ENCODE data around the gene PTP4A2.
"Not testable (repeated sequence)": the region's sequence is repeated elsewhere in the genome, so short reads cannot be mapped to it uniquely, and the experiment has no call there.

Gene PTP4A2

GRCh38 chr1:31925824-31926223, 12.3 kb downstream of the PTP4A2 start:
- H3K36me3 Mint-ChIP-seq; DNase-seq (ENCODE audit: low spot score in 2 of 2); H3K9me3 Mint-ChIP-seq; ATAC-seq (ENCODE audit: low read depth); H3K27me3 Mint-ChIP-seq: not testable (repeated sequence)
- Mint-ChIP-seq H3K4me3 (peak overlapping the region; percentile 85), H3K27ac (peak overlapping the region; percentile 79), H3K4me1 (peaks cover 38% of the 10 kb centered on the region)

DNA sequence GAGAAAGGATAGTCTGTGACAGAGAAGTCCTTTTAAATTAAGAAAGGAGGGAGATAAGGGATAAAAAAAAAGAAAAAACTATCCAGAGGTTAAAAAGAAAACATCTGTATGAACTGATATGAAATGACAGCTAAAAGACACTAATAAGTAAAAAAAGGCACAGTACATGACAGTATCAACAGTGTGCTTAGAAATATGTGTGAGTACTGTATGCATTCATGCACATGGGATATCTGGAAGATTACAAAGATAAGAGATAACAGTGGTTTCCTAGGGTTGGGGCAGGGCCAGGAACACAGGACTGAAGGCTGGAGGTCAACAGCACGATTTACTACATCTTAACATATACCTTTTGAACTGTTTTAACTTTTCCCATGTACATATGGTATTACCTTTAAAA, 13.3 kb downstream of the PTP4A2 start:
- ATAC-seq (ENCODE audit: low read depth) (no peak), DNase-seq (ENCODE audit: low spot score in 2 of 2) (no peak)
- H3K27me3 Mint-ChIP-seq, result no peaks in the 10 kb centered on the region
- peak overlapping the region; percentile 79 for H3K27ac Mint-ChIP-seq
- H3K36me3 Mint-ChIP-seq, result peaks cover 9% of the 10 kb centered on the region
- no peaks in the 10 kb centered on the region for H3K9me3 Mint-ChIP-seq
- peaks cover 40% of the 10 kb centered on the region for H3K4me1 Mint-ChIP-seq
- peak overlapping the region; percentile 85 for H3K4me3 Mint-ChIP-seq

DNA sequence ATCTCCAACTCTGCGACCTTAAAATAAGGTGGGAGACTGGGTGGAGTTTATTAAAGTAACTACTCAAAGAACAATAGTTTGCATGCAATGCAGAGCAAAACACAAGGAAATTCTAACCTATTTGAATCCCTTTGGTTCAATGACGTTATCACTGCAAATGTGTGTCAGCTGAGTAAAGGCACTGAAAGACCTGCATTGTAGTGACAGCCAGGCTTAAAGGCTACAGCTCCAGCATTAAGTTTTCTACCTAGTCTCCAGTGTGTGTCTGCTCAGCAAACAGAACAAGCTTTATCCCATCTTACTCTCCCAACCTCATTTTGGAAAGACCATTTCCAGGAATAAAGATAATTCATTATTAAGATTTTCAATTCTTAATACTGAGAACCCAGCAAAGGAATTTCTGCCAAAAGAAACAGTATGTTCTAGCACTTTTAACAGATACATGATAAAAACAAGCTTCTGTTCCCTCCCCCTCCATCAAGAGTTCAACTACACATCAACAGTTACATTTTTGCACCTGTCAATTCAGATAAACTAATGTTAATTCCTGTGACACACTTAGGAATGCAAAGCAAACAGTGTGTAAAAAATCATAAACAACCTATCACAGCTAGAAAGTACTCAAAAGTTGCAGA, 14.2 kb downstream of the PTP4A2 start:
- ATAC-seq (ENCODE audit: low read depth), result peak; percentile 31
- Mint-ChIP-seq H3K36me3 (peaks cover 13% of the 10 kb centered on the region), H3K27me3 (no peaks in the 10 kb centered on the region), H3K9me3 (no peaks in the 10 kb centered on the region), H3K27ac (peak overlapping the region; percentile 79), H3K4me1 (peaks cover 40% of the 10 kb centered on the region), H3K4me3 (peak overlapping the region; percentile 70)
- no peak for DNase-seq (ENCODE audit: low spot score in 2 of 2)

DNA sequence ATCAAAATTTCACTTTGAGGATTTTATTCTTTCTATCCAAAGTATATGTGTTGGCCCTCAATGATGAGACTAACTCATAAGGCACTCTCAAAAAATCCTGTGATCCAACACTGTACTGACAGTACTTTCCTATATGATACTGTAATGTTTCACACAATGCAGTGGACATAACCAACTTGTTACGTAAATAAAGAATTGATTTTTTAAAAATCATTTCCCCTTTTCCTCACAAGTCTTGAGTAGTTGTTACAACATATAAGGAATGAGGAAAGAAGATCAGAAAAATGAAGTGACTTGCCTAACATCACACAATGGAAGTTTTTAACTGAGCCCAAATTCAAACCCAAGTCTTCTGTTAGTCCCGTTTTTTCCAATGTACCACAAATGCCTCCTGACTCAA, 17.2 kb downstream of the PTP4A2 start:
- H3K9me3 Mint-ChIP-seq, result no peaks in the 10 kb centered on the region
- no peak for DNase-seq (ENCODE audit: low spot score in 2 of 2)
- H3K27ac Mint-ChIP-seq, result peak overlapping the region; percentile 68
- H3K36me3 Mint-ChIP-seq, result peaks cover 18% of the 10 kb centered on the region
- H3K27me3 Mint-ChIP-seq, result no peaks in the 10 kb centered on the region
- H3K4me1 Mint-ChIP-seq, result peaks cover 32% of the 10 kb centered on the region
- no peak overlapping the region for H3K4me3 Mint-ChIP-seq
- ATAC-seq (ENCODE audit: low read depth), result no peak

DNA sequence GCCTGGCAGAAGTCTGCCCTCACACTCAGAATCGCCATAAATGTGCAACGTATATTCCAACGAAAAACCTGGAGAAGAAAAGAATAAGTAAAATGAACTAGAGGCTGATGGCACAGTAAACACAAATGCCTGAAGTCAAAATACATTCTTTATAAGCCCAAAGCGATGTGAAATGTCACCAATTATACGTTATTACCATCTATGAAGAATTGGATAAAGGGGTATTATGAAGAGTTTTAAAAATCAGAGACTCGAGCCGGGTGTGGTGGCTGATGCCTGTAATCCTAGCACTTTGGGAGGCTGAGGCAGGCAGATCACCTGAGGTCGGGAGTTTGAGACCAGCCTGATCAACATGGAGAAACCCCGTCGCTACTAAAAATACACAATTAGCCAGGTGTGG, 18.6 kb downstream of the PTP4A2 start:
- DNase-seq (ENCODE audit: low spot score in 2 of 2), result no peak
- no peak for ATAC-seq (ENCODE audit: low read depth)
- no peak overlapping the region for H3K4me3 Mint-ChIP-seq
- no peaks in the 10 kb centered on the region for H3K9me3 Mint-ChIP-seq
- H3K27me3 Mint-ChIP-seq, result no peaks in the 10 kb centered on the region
- peaks cover 23% of the 10 kb centered on the region for H3K4me1 Mint-ChIP-seq
- peaks cover 16% of the 10 kb centered on the region for H3K36me3 Mint-ChIP-seq
- H3K27ac Mint-ChIP-seq, result no peak overlapping the region

GRCh38 chr1:31915438-31915837, 22.7 kb downstream of the PTP4A2 start:
- no peak for ATAC-seq (ENCODE audit: low read depth)
- no peak for DNase-seq (ENCODE audit: low spot score in 2 of 2)
- no peak overlapping the region for H3K27ac Mint-ChIP-seq
- no peak overlapping the region for H3K4me3 Mint-ChIP-seq
- H3K36me3 Mint-ChIP-seq, result peaks cover 31% of the 10 kb centered on the region
- H3K4me1 Mint-ChIP-seq, result peaks cover 22% of the 10 kb centered on the region
- H3K27me3 Mint-ChIP-seq, result no peaks in the 10 kb centered on the region
- H3K9me3 Mint-ChIP-seq, result no peaks in the 10 kb centered on the region

DNA sequence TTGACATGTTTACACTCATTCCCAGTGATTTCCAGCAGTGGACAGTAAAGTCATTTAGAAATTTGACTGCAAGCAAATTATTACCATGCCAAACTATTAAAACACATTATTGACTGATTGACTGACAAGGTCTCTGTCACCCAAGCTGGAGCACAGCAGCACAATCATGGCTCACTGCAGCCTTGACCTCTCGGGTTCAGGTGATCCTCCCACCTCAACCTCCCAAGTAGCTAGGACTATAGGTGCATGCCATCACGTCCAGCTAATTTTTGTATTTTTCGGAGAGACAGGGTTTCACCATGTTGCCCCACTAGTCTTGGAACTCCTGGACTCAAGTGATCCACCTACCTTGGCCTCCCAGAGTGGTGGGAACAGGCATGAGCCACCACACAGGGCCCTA, 24.2 kb downstream of the PTP4A2 start:
- Mint-ChIP-seq H3K4me3 (no peak overlapping the region), H3K36me3 (peaks cover 30% of the 10 kb centered on the region), H3K9me3 (no peaks in the 10 kb centered on the region), H3K27ac (peak overlapping the region; percentile 73), H3K27me3 (no peaks in the 10 kb centered on the region), H3K4me1 (peaks cover 24% of the 10 kb centered on the region)
- DNase-seq (ENCODE audit: low spot score in 2 of 2) (no peak), ATAC-seq (ENCODE audit: low read depth) (no peak)

DNA sequence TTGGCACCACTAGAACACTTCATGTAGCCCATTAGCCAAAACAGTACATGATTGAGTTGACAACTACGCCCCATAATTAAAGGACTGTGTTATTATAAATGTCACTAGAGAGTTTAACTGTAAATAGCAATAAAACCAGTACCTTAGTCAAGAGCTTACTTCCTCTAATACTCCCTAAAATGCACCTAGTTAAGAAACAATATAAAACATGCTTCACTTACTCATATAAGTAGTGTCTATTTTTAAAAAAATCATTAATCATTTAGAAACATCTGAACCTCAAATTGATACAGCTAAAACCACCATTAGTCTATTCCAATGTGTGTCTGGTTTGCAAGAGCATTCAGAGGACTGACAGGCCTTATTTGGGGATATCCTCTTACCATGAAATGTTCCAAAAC, 25.3 kb downstream of the PTP4A2 start:
- Mint-ChIP-seq H3K9me3 (no peaks in the 10 kb centered on the region), H3K4me3 (no peak overlapping the region), H3K27me3 (no peaks in the 10 kb centered on the region), H3K27ac (no peak overlapping the region), H3K4me1 (peaks cover 21% of the 10 kb centered on the region), H3K36me3 (peaks cover 33% of the 10 kb centered on the region)
- no peak for ATAC-seq (ENCODE audit: low read depth)
- no peak for DNase-seq (ENCODE audit: low spot score in 2 of 2)

DNA sequence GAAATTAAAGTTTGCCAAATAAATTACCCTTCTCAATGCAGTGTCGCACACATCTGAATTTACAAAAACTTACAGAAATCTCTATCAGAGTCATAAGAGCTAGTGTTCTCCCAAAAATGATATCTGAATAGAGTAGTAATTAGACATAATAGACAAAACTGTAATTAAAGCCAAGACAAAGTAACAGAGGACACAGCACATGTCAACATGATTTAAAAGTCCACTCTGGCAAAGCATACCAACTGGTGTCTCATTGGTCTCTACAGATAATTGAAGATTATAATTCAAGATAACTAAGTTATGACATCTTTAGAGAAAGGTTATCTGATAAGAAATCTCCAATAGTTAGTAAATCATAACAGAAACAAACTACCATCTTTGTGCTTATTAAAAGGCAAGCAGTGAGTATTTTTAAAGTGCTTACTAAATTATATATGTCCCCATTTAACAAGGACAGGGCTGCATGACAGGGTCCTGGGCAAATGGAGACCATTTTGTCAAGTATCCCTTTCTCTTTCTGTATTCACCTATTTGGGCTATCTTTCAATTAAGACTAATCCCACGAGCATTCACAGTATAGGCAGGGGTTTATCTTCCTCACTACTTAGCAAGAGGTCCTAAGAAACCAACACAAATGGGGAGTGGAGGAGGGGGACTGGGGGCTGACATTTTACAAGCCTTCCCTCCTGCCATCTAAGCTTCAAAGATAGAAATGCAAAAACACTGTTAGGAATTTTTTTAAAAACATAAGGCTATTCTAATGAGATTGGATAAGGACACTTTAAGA, 26.0 kb downstream of the PTP4A2 start:
- Mint-ChIP-seq H3K27me3 (no peaks in the 10 kb centered on the region), H3K27ac (peak overlapping the region; percentile 63), H3K9me3 (no peaks in the 10 kb centered on the region), H3K4me3 (no peak overlapping the region), H3K36me3 (peaks cover 33% of the 10 kb centered on the region), H3K4me1 (peaks cover 21% of the 10 kb centered on the region)
- DNase-seq (ENCODE audit: low spot score in 2 of 2) (no peak), ATAC-seq (ENCODE audit: low read depth) (no peak)

- H3K9me3 Mint-ChIP-seq, result no peaks in the 10 kb centered on the region
- DNase-seq (ENCODE audit: low spot score in 2 of 2), result no peak
- H3K27ac Mint-ChIP-seq, result peak overlapping the region; percentile 69
- ATAC-seq (ENCODE audit: low read depth), result peak; percentile 37
- H3K27me3 Mint-ChIP-seq, result no peaks in the 10 kb centered on the region
- peaks cover 32% of the 10 kb centered on the region for H3K36me3 Mint-ChIP-seq
- H3K4me1 Mint-ChIP-seq, result peaks cover 18% of the 10 kb centered on the region
- H3K4me3 Mint-ChIP-seq, result no peak overlapping the region
Observed at GRCh38 chr1:31910933-31911332, 27.2 kb downstream of the PTP4A2 start.

DNA sequence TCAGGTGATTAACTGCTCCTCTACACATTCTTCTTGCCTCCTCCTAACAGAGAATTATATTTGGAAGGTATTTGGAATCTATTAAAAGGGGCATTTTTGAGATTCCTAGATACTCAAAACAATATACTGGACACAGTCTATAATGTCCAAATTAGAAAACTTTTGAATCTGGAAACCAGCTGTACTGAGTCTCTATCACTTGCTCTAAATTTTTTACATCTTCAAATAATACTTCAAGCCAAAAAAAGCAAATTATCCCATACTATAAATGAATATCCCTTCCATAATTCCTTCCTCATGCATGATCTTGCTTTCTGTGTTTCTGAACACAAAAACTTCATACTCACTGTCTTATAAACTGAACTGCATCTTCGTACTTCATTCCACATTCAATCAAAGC, 28.5 kb downstream of the PTP4A2 start:
- H3K9me3 Mint-ChIP-seq, result no peaks in the 10 kb centered on the region
- no peak for DNase-seq (ENCODE audit: low spot score in 2 of 2)
- peaks cover 27% of the 10 kb centered on the region for H3K4me1 Mint-ChIP-seq
- H3K27me3 Mint-ChIP-seq, result no peaks in the 10 kb centered on the region
- peak overlapping the region; percentile 12 for H3K27ac Mint-ChIP-seq
- no peak for ATAC-seq (ENCODE audit: low read depth)
- H3K36me3 Mint-ChIP-seq, result peaks cover 32% of the 10 kb centered on the region
- no peak overlapping the region for H3K4me3 Mint-ChIP-seq

- ATAC-seq (ENCODE audit: low read depth), result no peak
- Mint-ChIP-seq H3K27ac (no peak overlapping the region), H3K27me3 (no peaks in the 10 kb centered on the region), H3K4me1 (peaks cover 32% of the 10 kb centered on the region), H3K4me3 (no peak overlapping the region), H3K36me3 (peaks cover 19% of the 10 kb centered on the region), H3K9me3 (peaks cover 3% of the 10 kb centered on the region)
- no peak for DNase-seq (ENCODE audit: low spot score in 2 of 2)
Observed at GRCh38 chr1:31906557-31906956, 31.6 kb downstream of the PTP4A2 start.

GRCh38 chr1:31905681-31906080, 32.5 kb downstream of the PTP4A2 start:
- ATAC-seq (ENCODE audit: low read depth) (no peak), DNase-seq (ENCODE audit: low spot score in 2 of 2) (no peak)
- Mint-ChIP-seq H3K27me3 (no peaks in the 10 kb centered on the region), H3K4me3 (no peak overlapping the region), H3K27ac (peak overlapping the region; percentile 73), H3K4me1 (peaks cover 33% of the 10 kb centered on the region), H3K9me3 (peaks cover 5% of the 10 kb centered on the region), H3K36me3 (peaks cover 16% of the 10 kb centered on the region)

GRCh38 chr1:31905093-31905509, 33.1 kb downstream of the PTP4A2 start:
- Mint-ChIP-seq H3K27ac (peak overlapping the region; percentile 73), H3K4me3 (no peak overlapping the region), H3K27me3 (no peaks in the 10 kb centered on the region), H3K9me3 (peaks cover 5% of the 10 kb centered on the region), H3K4me1 (peaks cover 34% of the 10 kb centered on the region), H3K36me3 (peaks cover 14% of the 10 kb centered on the region)
- ATAC-seq (ENCODE audit: low read depth), result no peak
- no peak for DNase-seq (ENCODE audit: low spot score in 2 of 2)

Measured in memory B cell (primary cell).